H9 (cell line): ENCODE data around the gene TAF4. TPM values are rescaled to one million over a fixed set of nuclear protein-coding genes. Genes with fewer than 3 reads are reported as not detected.

Source experiments
- DNase-seq: peaks from one replicate; pipeline ENCODE4 v3.0.0-alpha.2; 2017
- H2AFZ ChIP-seq: one replicate; pipeline ENCODE4 v1.6.1; 2013; ENCODE audit warnings: mild to moderate bottlenecking, low read length, control low read depth, moderate library complexity
- H2AK5ac ChIP-seq: 2 replicates; pipeline ENCODE4 v1.6.1; 2013; ENCODE audit warnings: low read length, control low read depth, mixed read lengths; ENCODE audit not compliant: insufficient read length
- H2BK120ac ChIP-seq: one replicate; pipeline ENCODE4 v1.6.1; 2013; ENCODE audit warnings: low read depth, mild to moderate bottlenecking, low read length, control low read depth, inconsistent platforms; ENCODE audit not compliant: poor library complexity, severe bottlenecking
- H2BK12ac ChIP-seq: 2 replicates; pipeline ENCODE4 v1.6.1; 2013; ENCODE audit warnings: low read length, control low read depth, mixed read lengths, low read depth; ENCODE audit not compliant: insufficient read length
- H2BK15ac ChIP-seq: 2 replicates; pipeline ENCODE4 v1.6.1; 2013; ENCODE audit warnings: low read depth, low read length, control low read depth
- H2BK20ac ChIP-seq: one replicate; pipeline ENCODE4 v1.6.1; 2013; ENCODE audit warnings: low read depth, mild to moderate bottlenecking, low read length, control low read depth, inconsistent platforms; ENCODE audit not compliant: poor library complexity, severe bottlenecking
- H2BK5ac ChIP-seq: 2 replicates; pipeline ENCODE4 v1.6.1; 2013; ENCODE audit warnings: low read length, control low read depth, mixed read lengths; ENCODE audit not compliant: insufficient read length
- H3K14ac ChIP-seq: 2 replicates; pipeline ENCODE4 v1.6.1; 2013; ENCODE audit warnings: low read length, control low read depth; ENCODE audit not compliant: insufficient read depth
- H3K18ac ChIP-seq: 2 replicates; pipeline ENCODE4 v1.6.1; 2013; ENCODE audit warnings: low read depth, mild to moderate bottlenecking, mixed read lengths, low read length, control low read depth; ENCODE audit not compliant: insufficient read length
- H3K23ac ChIP-seq: 2 replicates; pipeline ENCODE4 v1.6.1; 2013; ENCODE audit warnings: low read length, control low read depth, mixed read lengths, low read depth; ENCODE audit not compliant: insufficient read length
- H3K23me2 ChIP-seq: 2 replicates; pipeline ENCODE4 v1.6.1; 2013; ENCODE audit warnings: low read depth, mild to moderate bottlenecking, mixed read lengths, low read length, control low read depth; ENCODE audit not compliant: insufficient read length, poor library complexity, severe bottlenecking
- H3K27ac ChIP-seq: 2 replicates; pipeline ENCODE4 v1.5.1; 2013; ENCODE audit warnings: low read length, control low read depth, mixed read lengths, low read depth; ENCODE audit not compliant: insufficient read length
- H3K27me3 ChIP-seq: 2 replicates; pipeline ENCODE4 v1.6.1; 2013; ENCODE audit warnings: low read length, control low read depth, inconsistent platforms; ENCODE audit not compliant: insufficient read depth
- H3K4ac ChIP-seq: 2 replicates; pipeline ENCODE4 v1.6.1; 2013; ENCODE audit warnings: low read depth, mild to moderate bottlenecking, control low read depth, inconsistent platforms, low read length, moderate library complexity
- H3K4me1 ChIP-seq: 2 replicates; pipeline ENCODE4 v1.6.1; 2013; ENCODE audit warnings: low read length, control low read depth, inconsistent platforms; ENCODE audit not compliant: insufficient read depth
- H3K4me2 ChIP-seq: 2 replicates; pipeline ENCODE4 v1.6.1; 2013; ENCODE audit warnings: low read length, control low read depth, mixed read lengths; ENCODE audit not compliant: insufficient read length, insufficient read depth
- H3K56ac ChIP-seq: 2 replicates; pipeline ENCODE4 v1.6.1; 2013; ENCODE audit warnings: low read depth, mild to moderate bottlenecking, mixed read lengths, low read length, control low read depth; ENCODE audit not compliant: insufficient read length
- H3K79me1 ChIP-seq: 2 replicates; pipeline ENCODE4 v1.6.1; 2013; ENCODE audit warnings: low read depth, mild to moderate bottlenecking, moderate library complexity, low read length, control low read depth, inconsistent platforms; ENCODE audit not compliant: insufficient read depth, poor library complexity, severe bottlenecking
- H3K79me2 ChIP-seq: 2 replicates; pipeline ENCODE4 v1.6.1; 2013; ENCODE audit warnings: low read length, control low read depth, inconsistent platforms; ENCODE audit not compliant: insufficient read depth
- H3K9ac ChIP-seq: 2 replicates; pipeline ENCODE4 v1.6.1; 2013; ENCODE audit warnings: low read length, control low read depth, mixed read lengths; ENCODE audit not compliant: insufficient read length; ENCODE audit errors: extremely low read depth
- H3K9me3 ChIP-seq: one replicate; pipeline ENCODE4 v1.6.1; 2013; ENCODE audit warnings: low read depth, low read length, inconsistent platforms; ENCODE audit not compliant: control insufficient read depth
- H3T11ph ChIP-seq: one replicate; pipeline ENCODE4 v1.6.1; 2013; ENCODE audit warnings: mild to moderate bottlenecking, low read length, control low read depth, inconsistent platforms
- H4K20me1 ChIP-seq: one replicate; pipeline ENCODE4 v1.6.1; 2013; ENCODE audit not compliant: control insufficient read depth, insufficient read length, insufficient read depth
- H4K5ac ChIP-seq: 2 replicates; pipeline ENCODE4 v1.6.1; 2013; ENCODE audit warnings: low read depth, mild to moderate bottlenecking, mixed read lengths, low read length, control low read depth; ENCODE audit not compliant: insufficient read length
- H4K8ac ChIP-seq: replicated peaks from 2 replicates; pipeline ENCODE4 v1.6.1; 2013; ENCODE audit warnings: low read length, control low read depth, mixed read lengths, low read depth; ENCODE audit not compliant: insufficient read length
- H4K91ac ChIP-seq: 2 replicates; pipeline ENCODE4 v1.6.1; 2013; ENCODE audit warnings: low read depth, mild to moderate bottlenecking, moderate library complexity, mixed read lengths, low read length, control low read depth; ENCODE audit not compliant: insufficient read length
- H3K27ac Mint-ChIP-seq, 3 experiments: 2 replicates in 2 of 3; 3 replicates in 1 of 3; pipeline ENCODE4 v1.8.0; 2020 to 2021; ENCODE audit warnings: mixed read lengths in 3 of 3, mild to moderate bottlenecking in 1 of 3, moderate library complexity in 1 of 3
- H3K27me3 Mint-ChIP-seq: 2 replicates; pipeline ENCODE4 v1.8.0; 2021; ENCODE audit warnings: low read depth, mild to moderate bottlenecking, moderate library complexity, mixed read lengths
- H3K36me3 Mint-ChIP-seq, 3 experiments: 2 replicates in 2 of 3; 3 replicates in 1 of 3; pipeline ENCODE4 v1.8.0; 2020 to 2021; ENCODE audit warnings: low read depth in 3 of 3, mixed read lengths in 3 of 3; ENCODE audit not compliant: insufficient read depth in 1 of 3
- H3K4me1 Mint-ChIP-seq, 2 experiments: 2 replicates each; pipeline ENCODE4 v1.8.0; 2020; ENCODE audit warnings: mixed read lengths in 2 of 2
- H3K4me3 Mint-ChIP-seq, 2 experiments: 2 replicates in 1 of 2; 3 replicates in 1 of 2; pipeline ENCODE4 v1.8.0; 2020 to 2021; ENCODE audit warnings: mild to moderate bottlenecking in 2 of 2, mixed read lengths in 2 of 2, moderate library complexity in 1 of 2
- H3K9me3 Mint-ChIP-seq, 2 experiments: 2 replicates in 1 of 2; 3 replicates in 1 of 2; pipeline ENCODE4 v1.8.0; 2020; ENCODE audit warnings: mild to moderate bottlenecking in 2 of 2, mixed read lengths in 2 of 2, moderate library complexity in 1 of 2
- whole genome bisulfite sequencing: extraction: QIAGEN DNeasy Blood & Tissue Kit; methylation state at CpG from one replicate; pipeline ENCODE4 v1.1.7; 2013; ENCODE audit warnings: missing lambda C conversion rate, low lambda C conversion rate, mixed read lengths; ENCODE audit not compliant: insufficient read length; ENCODE audit errors: extremely low coverage; 5-methylcytosine and 5-hydroxymethylcytosine counted together
- total RNA-seq: library from RNA; stranded (reverse); gene quantifications from 2 replicates; pipeline ENCODE4 v1.2.1, GENCODE V29; 2021
- TF ChIP-seq, protein P1 (sequence below): fragments of 200-600 bp; sonication (generic); conservative IDR thresholded peaks from 3 replicates; pipeline ENCODE4 v1.8.0; 2021; ENCODE audit warnings: antibody characterized with exemption, mild to moderate bottlenecking

TAF4 gene
- total RNA-seq, 1 experiment from 2014 or later = 30.8 TPM

DNA sequence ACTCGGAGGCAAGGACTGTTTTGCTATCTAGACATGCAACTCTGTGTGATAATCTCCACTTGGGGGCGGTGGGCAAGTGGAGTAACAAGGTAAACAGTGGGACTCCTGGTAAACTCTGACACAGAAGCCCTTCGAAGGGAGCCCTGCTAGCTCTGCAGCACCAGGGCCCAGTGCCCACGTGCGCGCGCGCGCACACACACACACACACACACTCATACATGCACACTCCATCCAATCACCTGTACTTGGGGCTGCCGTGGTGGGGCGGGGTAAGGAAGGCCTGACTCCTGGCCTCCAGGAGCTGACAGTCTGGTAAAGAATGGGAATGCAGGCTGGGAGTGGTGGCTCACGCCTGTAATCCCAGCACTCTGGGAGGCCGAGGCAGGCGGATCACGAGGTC is 36.4 kb downstream of the TAF4 start:
- Histone ChIP-seq H2BK5ac (no peak overlapping the region), H3K4me1 (0 out of 2 replicates have a peak, but pooled peaks cover 3% of the 10 kb centered on the region), H4K91ac (no peak overlapping the region), H3K27me3 (no peaks in the 10 kb centered on the region), H2AK5ac (no peak overlapping the region), H3K79me2 (peaks cover 44% of the 10 kb centered on the region; the same call in 1 of the 2 replicates), H3K9ac (no peak overlapping the region), H3K4me2 (no peak overlapping the region), H3K9me3 (no peaks in the 10 kb centered on the region), H3K56ac (no peak overlapping the region), H3K23me2 (no peaks in the 10 kb centered on the region), H3T11ph (no peak overlapping the region), H4K8ac (no peak overlapping the region), H3K18ac (no peak overlapping the region), H3K27ac (no peak overlapping the region), H3K14ac (no peak overlapping the region), H2BK120ac (no peak overlapping the region), H4K20me1 (no peaks in the 10 kb centered on the region), H3K4ac (no peak overlapping the region), H2BK12ac (no peak overlapping the region), H2BK15ac (no peak overlapping the region), H2BK20ac (no peak overlapping the region), H4K5ac (no peak overlapping the region), H3K79me1 (no peaks in the 10 kb centered on the region), H3K23ac (no peak overlapping the region), H2AFZ (no peak overlapping the region)
- no peak for DNase-seq
- H3K36me3 Mint-ChIP-seq = peaks cover 0 to 4% (median under 1%) of the 10 kb centered on the region in 3 experiments; a peak in 3 of 7 replicates
- H3K9me3 Mint-ChIP-seq = no peaks in the 10 kb centered on the region
- peaks cover 60% of the 10 kb centered on the region in 2 experiments for H3K4me1 Mint-ChIP-seq
- H3K27ac Mint-ChIP-seq = peak overlapping the region in 1 of 3 experiments; percentile 39; a peak in 2 of 7 replicates
- no peaks in the 10 kb centered on the region; the same call in 1 of the 2 replicates for H3K27me3 Mint-ChIP-seq
- WGBS = no CpG with 5 or more reads among the region's 15 CpGs
- no peak overlapping the region for H3K4me3 Mint-ChIP-seq
- TF ChIP-seq, protein P1, sequence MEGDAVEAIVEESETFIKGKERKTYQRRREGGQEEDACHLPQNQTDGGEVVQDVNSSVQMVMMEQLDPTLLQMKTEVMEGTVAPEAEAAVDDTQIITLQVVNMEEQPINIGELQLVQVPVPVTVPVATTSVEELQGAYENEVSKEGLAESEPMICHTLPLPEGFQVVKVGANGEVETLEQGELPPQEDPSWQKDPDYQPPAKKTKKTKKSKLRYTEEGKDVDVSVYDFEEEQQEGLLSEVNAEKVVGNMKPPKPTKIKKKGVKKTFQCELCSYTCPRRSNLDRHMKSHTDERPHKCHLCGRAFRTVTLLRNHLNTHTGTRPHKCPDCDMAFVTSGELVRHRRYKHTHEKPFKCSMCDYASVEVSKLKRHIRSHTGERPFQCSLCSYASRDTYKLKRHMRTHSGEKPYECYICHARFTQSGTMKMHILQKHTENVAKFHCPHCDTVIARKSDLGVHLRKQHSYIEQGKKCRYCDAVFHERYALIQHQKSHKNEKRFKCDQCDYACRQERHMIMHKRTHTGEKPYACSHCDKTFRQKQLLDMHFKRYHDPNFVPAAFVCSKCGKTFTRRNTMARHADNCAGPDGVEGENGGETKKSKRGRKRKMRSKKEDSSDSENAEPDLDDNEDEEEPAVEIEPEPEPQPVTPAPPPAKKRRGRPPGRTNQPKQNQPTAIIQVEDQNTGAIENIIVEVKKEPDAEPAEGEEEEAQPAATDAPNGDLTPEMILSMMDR = no peak
